HG02763 (cell line): ENCODE results near the gene NFIX.
"Not testable (repeated sequence)": the region's sequence is repeated elsewhere in the genome, so short reads cannot be mapped to it uniquely, and the experiment has no call there.

Experiments
- ATAC-seq: cut with Tn5 transposase; IDR thresholded peaks from one replicate; pipeline ENCODE4 v1.9.1; 2021; ENCODE audit warnings: mild to moderate bottlenecking, moderate library complexity; ENCODE audit not compliant: unreplicated experiment

The NFIX gene

DNA sequence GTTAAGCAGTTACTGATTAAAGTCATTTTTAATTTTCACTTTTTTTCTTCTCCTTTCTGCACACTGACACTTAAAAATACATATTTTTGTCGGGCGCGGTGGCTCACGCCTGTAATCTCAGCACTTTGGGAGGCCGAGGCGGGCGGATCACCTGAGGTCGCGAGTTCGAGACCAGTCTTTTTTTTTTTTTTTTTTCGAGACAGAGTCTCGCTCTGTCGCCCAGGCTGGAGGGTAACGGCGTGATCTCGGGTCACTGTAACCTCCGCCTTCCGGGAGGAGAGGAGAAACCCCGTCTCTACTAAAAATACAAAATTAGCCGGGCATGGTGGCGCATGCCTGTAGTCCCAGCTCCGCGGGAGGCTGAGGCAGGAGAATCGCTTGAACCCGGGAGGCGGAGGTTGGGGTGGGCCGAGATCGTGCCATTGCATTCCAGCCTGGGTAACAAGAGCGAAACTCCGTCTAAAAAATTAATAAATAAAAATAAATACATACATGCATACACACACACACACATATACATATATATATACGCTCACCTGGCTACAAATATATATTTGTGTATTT lies 37.8 kb upstream of the NFIX start:
- not testable (repeated sequence) for ATAC-seq

DNA sequence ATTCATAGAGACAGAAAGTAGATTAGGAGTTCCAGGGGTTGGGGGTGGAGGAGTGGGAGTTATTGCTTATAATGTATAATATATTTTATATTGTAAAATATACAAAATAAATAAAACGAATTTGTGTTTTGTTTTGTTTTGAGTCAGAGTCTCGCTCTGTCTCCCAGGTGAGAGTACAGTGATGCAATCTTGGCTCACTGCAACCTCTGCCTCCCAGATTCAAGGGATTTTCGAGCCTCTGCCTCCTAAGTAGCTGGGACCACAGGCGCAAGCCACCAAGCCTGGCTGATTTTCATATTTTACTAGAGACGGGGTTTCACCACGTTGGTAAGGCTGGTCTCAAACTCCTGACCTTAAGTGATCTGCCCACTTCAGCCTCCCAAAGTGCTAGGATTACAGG lies 35.8 kb upstream of the NFIX start:
- no peak for ATAC-seq

DNA sequence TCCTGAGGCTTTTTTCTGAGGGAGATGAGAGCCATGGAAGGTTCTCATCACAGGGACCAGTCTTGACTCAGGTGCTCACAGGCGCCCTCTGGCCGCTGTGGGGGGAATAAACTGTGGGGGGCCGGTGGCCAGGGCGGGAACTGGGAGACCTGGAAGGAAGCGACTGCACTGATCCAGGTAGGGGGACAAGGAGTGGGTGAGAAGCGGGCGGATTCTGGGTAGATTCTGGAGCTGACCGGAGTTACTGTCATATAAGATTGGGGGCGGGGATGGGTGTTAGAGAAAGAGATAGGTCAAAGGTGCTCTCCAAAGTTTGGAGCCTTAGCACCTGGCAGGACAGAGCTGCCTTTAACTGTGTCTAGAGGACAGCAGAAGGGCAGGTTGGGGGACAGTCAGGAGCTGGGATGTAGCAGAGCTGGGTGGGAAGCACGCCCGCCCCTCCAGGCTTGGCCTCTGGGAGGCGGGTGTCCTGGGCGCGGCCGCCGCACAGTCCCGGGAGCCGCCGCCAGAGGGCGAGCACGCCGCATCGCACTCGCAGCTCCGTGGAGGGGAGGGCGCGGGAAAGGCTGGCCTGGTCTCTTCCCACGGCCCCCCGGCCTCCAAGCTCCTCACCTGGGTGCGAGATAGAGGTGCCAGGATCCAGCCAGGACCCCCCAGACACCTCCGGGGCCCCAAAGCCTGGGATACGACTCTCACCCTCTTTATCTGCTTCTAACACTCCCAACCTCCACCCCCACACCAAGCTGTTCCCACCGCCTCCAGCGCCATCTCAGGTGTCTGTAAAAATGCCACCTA lies 30.1 kb upstream of the NFIX start:
- peak; percentile 81 for ATAC-seq

DNA sequence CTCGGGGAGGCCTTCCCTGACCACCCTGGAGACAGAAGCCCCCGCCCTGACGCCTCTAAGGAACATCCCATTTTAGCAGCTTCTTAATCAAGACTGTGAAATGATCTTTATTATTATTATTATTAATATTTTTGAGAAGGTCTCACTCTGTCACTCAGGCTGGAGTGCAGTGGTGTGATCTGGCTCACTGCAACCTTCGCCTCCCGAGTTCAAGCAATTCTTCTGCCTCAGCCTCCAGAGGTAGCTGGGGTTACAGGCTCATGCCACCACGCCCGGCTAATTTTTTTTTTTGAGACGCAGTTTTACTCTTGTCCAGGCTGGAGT lies 29.5 kb upstream of the NFIX start:
- ATAC-seq: no peak

DNA sequence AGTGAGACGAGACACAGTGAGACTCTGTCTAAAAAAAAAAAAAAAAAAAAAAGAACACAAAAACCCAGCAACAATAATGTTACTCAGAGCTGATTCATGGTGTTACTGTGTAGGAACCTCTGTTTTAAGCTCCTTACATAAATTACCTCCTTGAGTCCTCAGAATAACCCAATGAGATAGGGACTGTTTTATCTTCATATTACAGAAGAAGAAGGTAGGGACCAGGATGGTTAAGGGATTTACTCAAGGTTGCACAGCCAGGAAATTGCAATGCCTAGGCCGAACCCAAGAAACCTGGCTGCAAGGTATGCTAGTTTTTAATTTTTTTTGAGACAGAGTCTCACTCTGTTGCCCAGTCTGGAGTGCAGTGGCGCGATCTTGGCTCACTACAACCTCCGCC lies 27.4 kb upstream of the NFIX start:
- ATAC-seq: no peak

DNA sequence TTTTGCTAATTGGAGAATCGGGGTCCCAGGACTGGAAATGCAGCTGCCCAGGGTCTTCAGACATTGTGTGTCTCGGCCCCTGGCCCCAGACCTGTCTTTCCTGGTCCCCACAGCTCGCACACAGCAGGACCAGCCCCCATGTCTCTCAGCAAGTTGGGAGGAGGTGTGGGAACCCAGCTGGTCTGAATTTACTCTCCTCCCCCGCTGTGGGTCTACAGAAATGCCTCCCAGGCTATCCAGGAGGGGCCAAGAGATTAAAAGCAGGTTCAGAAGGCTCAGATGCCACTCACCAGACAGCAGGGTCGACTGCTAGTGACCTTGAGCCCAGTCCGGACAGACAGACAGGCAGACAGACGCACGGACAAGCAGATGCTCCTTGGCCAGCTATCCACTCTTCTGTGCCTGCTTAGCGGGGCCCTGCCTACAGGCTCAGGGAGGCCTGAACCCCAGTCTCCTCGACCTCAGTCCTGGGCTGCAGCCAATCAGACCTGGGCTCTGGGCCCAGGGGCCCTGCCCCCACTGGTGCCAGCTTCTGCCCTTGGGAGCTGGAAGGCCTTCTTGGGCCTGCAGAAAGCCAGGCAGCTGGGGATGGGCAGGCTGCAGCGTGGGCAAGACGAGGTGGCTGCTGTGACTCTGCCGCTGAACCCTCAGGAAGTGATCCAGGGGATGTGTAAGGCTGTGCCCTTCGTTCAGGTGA lies 25.8 kb upstream of the NFIX start, which contains the start of gene DAND5:
Gene DAND5 (plus strand): TSS at position 285 of the 697 bp plus-strand sequence. CDS start 85 bp downstream, at position 370.
- ATAC-seq: no peak

DNA sequence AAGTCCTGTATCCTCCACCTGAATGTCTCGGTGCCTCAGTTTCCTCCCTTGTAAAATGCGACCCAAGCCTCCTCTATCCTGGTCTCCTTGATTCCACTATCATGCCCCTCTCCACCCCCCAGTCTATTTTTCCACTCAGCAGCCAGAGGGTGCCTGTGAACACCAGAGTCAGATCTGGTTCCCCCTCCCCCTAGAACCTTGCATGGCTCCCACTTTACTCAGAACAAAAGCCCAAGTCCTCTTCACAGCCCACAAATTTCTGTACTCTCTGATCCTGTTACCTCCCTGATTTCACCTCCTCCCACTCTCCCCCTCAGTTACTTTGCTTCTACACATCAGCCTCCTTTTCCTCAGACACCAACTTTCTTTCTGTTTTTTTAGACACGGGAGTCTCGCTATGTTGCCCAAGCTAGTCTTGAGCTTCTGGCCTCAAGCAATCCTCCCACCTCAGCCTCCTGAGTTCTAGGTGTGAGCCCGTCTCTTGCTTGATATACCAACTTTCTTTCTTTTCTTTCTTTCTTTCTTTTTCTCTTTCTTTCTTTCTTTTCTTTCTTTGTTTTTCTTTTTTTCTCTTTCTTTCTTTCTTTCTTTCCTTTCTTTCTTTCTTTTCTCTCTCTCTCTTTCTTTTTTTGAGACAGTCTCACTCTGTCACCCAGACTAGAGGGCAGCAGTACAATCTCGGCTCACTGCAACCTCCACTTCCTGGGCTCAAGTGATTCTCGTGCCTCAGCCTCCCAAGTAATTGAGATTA lies 25.0 kb upstream of the NFIX start:
- no peak for ATAC-seq

DNA sequence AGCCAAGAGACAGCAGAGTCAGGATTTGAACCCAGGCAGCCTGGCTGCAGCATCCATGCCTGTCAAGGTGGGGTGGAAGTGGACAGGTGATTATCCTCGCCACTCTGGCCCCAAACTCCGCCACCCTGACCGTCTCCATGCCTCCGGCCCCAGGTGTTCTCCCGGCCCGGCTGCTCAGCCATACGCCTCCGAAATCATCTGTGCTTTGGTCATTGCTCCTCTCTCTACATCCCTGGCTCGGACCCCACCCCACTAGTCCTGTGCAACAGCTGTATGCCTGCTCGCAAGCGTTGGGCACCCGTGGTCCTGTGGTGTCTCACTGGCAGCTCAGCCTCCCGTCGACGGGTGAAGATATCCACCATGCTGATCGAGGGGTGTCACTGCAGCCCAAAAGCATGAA lies 22.0 kb upstream of the NFIX start:
- no peak for ATAC-seq

DNA sequence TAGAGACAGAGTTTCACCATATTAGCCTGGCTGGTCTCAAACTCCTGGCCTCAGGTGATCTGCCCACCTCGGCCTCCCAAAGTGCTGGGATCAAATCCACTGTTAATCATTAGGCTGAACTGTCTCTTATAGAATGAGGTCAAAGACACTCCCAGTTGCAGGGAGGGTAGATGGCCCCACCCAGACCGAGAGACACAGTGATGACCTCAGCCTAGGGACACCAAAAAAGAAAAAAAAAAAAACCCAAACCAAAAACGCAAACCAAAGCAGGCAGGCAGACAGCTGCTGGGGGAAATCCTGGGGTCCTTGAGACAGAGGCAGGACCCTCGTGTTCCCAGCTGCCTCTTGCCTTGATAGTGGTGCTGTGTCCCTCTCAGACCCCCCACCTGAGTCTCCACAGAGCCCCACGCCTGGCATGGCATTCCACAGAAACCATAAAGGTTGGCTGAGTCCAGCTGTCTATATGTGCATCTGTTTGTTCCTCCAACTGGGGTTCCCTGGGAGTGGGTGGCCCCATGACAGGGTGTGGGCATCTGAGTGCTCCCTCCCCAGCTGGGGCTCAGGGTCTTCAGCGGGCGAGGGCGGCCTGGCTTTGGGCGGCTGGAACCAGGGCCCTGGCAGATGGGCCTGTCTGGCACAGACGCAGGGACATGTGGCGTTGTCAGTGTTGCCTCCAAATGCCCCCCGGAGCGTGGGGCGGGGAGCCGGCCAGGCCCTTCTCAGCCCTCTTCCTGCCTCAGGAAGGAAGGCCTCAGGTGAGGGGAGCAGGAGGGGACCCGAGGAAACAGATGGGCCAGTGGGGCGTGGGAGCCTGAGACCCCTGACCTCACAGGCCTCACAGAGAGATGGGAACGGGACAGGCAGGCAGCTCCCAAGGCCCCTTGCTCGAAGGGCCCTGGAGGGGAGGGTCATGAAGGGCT lies 20.7 kb upstream of the NFIX start:
- ATAC-seq: no peak

DNA sequence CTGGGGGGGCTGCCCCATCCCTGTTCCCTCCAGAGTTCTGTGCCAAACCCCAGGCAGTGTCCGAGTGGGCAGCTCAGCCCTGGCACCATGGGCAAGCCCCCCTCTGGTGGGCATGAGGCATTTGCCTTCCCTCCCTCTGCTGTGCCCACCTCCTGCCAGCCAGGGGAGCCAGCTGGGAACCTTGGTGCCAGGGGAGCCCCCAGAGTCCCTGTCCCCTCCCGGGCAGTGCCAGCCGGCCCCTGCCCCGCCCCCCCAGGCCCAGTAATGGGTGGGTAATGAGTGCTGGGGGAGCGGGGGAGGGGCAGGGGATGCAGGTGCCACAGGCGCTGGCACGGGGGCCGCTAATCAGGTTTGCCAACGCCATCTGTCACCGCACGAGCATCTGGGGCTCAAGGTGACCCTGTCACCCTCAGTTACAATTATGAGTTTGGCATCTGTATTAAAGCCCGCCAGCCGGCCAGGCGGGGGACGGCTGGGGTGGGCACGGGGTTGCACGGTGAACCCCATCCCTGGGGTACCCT lies 20.0 kb upstream of the NFIX start:
- ATAC-seq: no peak

DNA sequence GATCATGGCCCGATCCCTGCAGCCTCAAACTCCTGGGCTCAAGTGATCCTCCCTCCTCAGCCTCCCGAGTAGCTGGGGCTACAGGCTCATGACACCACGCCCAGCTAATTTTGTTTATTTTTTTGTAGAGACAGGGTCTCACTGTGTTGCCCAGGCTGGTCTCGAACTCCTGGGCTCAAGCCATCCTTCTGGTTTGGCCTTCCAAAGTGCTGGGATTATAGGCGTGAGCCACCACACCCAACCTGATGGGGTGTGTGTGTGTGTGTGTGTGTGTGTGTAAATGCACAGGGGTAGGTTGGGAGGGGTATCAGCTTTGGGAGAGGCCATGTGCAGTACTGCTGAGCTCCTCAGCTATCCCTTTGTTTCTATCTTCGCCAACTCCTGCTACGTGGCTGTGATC lies 19.2 kb upstream of the NFIX start:
- ATAC-seq: not testable (repeated sequence)

DNA sequence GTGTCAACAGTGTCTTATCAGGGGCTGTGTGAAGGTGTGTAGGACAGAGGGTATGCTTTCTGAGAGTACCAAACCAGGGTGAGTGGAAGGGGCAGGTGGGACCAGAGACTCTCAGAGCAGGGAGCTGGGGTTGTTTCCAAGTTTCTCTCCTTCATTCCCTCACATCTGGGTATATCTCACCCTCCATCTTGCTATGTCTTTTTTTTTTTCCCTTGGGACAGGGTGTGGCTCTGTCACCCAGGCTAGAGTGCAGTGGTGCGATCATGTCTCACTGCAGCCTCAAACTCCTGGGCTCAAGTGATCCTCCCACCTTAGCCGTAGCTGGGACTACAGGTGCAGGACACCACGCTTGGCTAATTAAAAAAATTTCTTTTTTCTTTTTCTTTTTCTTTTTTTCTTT lies 15.3 kb upstream of the NFIX start:
- no peak for ATAC-seq

DNA sequence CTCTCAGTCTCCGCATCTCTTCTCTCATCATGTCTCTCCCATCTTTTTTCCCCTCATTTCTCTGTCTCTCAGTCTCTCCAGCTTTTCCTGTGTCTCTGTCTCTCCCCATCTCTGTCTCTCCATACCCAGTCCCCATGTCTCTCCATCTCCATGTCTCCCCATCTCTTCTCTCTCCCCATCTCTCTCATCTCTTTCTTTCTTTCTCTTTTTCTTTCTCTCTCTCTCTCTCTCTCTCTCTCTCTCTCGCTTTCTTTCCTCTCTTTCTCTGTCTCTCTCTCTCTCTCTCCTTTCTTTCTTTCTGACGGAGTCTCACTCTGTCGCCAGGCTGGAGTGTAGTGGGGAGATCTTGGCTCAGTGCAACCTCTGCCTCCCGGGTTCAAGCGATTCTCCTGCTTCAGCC lies 12.6 kb upstream of the NFIX start:
- ATAC-seq: no peak

DNA sequence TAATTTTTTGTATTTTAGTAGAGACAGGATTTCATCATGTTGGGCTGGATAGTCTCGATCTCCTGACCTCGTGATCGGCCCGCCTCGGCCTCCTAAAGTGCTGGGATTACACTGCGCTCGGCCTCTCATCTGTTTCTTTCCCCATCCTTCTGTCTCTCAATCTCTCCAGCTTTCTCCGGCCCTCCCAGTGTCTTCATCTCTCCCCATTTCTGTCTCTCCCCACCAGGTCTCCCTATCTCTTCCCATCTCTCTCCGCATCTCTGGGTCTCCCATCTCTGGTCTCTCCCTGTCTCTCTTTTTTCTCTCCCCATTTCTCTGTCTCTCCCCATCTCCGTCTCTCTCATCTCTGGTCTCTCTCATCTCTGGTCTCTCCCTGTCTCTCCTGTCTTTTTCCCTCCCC lies 12.2 kb upstream of the NFIX start:
- ATAC-seq: no peak

DNA sequence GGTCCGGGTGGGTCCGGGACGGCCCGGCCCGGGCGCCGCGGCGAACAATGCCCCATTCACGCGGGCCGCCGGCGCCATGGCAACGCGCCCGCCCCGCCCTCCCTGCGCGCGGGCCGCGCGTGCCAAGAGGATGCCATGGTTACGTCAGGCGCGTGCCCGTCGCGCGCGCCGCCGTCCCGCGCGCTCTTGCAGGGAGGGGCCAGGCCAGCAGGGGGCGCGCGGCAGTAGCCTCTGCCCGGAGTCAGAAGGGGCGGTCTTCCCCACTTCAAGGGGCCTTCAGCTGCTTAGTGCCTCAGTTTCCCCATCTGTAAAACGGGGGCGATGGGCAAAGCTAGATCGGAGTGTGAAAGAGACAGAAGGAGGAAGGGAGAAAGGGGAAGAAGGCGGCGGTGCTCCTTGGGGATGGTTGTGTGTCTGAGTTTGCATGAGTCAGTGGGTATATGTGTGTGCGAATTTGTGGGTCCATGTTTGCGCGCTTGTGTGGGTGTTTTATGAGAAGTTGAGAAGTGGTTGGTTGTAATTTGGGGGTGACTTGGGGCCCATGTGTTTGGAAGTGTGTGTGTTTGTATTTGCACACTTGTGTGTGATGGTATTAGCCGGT lies 11.6 kb upstream of the NFIX start:
- ATAC-seq: peak; percentile 50

DNA sequence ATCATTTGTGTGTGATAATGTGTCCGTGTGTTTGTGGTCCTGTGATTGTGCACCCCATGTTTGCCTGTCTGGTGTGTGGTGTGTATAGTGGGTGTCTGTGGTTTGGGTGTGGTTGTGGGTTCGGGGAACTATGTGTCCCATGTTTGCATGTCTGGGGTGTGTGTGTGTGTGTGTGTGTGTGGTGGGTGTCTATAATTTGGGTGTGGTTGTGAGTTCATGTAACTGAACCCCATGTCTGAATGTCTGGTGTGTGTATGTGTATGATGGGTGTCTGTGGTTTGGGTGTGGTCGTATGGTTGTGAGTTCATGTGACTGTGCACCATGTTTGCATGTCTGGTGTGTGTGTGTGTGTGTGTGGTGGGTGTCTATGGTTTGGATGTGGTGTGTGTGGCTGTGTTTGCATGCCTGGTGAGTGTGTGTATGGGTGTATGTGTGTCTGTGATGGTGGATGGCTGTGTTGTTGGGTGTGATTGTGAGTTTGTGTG lies 11.1 kb upstream of the NFIX start:
- no peak for ATAC-seq

DNA sequence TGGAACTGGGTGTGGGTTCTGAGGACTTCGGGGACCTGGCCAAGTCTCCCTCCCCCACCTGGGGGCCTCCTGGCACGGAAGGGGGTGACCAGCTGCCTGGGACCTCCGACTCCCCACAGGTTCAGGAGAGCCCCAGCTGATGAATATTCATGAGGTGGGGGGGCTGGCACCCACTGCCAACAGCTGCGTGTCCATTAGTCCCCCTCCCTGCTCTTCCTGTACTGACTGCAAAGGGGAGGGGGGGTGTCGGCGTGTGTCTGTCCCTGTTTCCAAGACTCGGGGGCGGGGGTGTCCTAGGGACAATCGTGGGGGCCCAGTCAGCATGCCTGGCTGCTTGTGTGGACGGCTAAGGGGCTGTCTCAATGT lies 10.6 kb upstream of the NFIX start:
- ATAC-seq: no peak

DNA sequence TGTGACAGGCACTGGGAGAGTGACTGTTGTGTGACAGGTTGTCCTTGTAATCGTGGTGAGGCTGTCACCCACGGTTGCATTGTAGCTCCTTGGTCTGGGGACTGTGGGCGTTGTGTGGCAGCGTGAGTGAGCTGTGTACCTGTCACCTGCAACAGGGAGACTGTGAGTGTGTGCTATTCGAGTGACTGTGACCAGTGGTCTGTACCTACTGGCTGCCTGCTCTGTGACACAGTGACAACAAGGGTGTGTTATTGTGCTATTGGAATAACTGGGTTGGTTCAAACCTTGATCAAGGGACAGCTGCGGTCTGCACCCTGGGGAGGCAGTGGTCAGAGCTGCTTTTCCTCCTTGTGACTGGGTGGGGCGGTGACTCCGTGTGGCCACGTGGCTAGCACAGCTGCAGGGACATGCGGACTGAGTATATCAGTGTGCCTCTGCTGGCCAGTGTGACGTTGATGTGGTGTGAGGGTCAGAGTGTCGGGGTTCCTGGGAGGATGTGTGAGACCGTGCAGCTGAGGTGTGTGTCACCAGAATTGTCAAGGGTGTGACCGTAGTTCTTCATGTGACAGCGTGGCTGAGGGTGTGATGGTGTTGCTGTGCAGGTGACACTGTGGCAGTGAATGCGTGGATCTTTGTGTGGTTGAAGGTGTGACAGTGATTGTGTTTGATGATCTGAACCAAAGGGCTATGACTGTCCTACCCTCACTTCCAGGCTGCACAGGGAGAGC lies 10.1 kb upstream of the NFIX start:
- no peak for ATAC-seq

DNA sequence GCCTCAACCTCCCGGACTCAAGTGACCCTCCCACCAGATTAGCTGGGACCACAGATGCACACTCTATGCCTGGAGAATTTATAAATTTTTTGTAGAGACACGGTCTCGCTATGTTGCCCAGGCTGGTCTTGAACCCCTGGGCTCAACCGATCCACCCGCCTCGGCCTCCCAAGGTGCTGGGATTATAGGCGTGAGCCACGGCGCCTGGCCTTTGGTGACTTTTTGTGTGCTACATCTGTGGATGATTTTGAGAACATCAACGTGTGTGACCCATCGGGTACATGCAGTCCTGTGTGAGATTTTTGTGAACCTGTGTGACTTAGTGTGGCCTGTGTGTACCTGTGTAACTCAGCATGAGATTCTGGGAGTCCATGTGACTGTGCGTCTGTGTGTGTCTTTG lies 8.5 kb upstream of the NFIX start:
- ATAC-seq: no peak
